HepG2 (cell line): ENCODE measurements around the gene CTDSPL2.

Experiments used
- HNF4A ChIP-seq: sonication (generic); formaldehyde crosslinking; IDR thresholded peaks from 2 replicates; pipeline ENCODE4 v1.4.0; 2020; ENCODE audit warnings: missing genetic modification reagents
- KAT2B ChIP-seq: fragments of 150-350 bp; IDR thresholded peaks from 2 replicates; pipeline ENCODE4 v1.6.1; 2014; ENCODE audit warnings: low read depth, low read length, borderline replicate concordance
- POLR2A ChIP-seq, 2 experiments: IDR thresholded peaks; 2 replicates each; pipeline ENCODE4 v1.6.1; 2011; ENCODE audit warnings: low read depth in 2 of 2, low read length in 2 of 2, mild to moderate bottlenecking in 1 of 2, moderate library complexity in 1 of 2; ENCODE audit not compliant: insufficient read depth in 1 of 2
- RERE ChIP-seq: IDR thresholded peaks from 2 replicates; pipeline ENCODE4 v1.6.1; 2016; ENCODE audit warnings: low read depth, missing genetic modification reagents, missing compliant biosample characterization
- SRF ChIP-seq: IDR thresholded peaks from 2 replicates; pipeline ENCODE4 v1.6.1; 2011; ENCODE audit warnings: mild to moderate bottlenecking, low read depth, low read length, moderate library complexity
- ZNF232 ChIP-seq: sonication (generic); formaldehyde crosslinking; IDR thresholded peaks from 2 replicates; pipeline ENCODE4 v1.4.0; 2020; ENCODE audit warnings: missing genetic modification reagents, borderline replicate concordance

- TF ChIP-seq SRF, result no peak
- TF ChIP-seq POLR2A (IDR thresholded peaks at IDR 0.05; ENCODE audit: insufficient read depth in 1 of 2, low read depth in 2 of 2, low read length in 2 of 2), result no peak
- TF ChIP-seq HNF4A (CRISPR knock-in tag), result no peak
- no peak for TF ChIP-seq KAT2B
- TF ChIP-seq RERE, result no peak
- no peak for TF ChIP-seq ZNF232 (CRISPR knock-in tag)
These were observed 31.0 kb downstream of the CTDSPL2 start for GRCh38 chr15:44458429-44458828.
